ENCODE measurements around the gene FKTN.

FKTN gene

GRCh38 chr9:105679257-105680022 is 121.5 kb downstream of the FKTN start:
- DNase-seq = no peak

- DNase-seq = no peak
Observed at GRCh38 chr9:105681313-105681712, 123.4 kb downstream of the FKTN start.

- no peak for DNase-seq
Observed at GRCh38 chr9:105681724-105682123, 123.8 kb downstream of the FKTN start.

GRCh38 chr9:105683688-105684275 is 125.9 kb downstream of the FKTN start:
- DNase-seq = no peak

- no peak for DNase-seq
Observed at GRCh38 chr9:105686936-105687335, 129.0 kb downstream of the FKTN start.

Data from cortex of kidney (tissue), 1 donor.